Activated CD8-positive, alpha-beta memory T cell treated with anti-CD3 and anti-CD28 coated beads for 36 hours (primary cell): ENCODE results near the gene SLC9A6. TPM values are rescaled to one million over a fixed set of nuclear protein-coding genes. Genes with fewer than 3 reads are reported as not detected.

Experiments
- CTCF ChIA-PET: fragments of 350-600 bp; sonication (Branson Sonifier 250); formaldehyde crosslinking; loops from one replicate; lab custom pipeline; 2021; ENCODE audit warnings: antibody characterized with exemption; lab: Charles Lee
- POLR2A ChIA-PET: fragments of 350-600 bp; sonication (Branson Sonifier 250); formaldehyde crosslinking; loops from one replicate; lab custom pipeline; 2021; ENCODE audit warnings: antibody characterized with exemption; lab: Charles Lee
- total RNA-seq, 2 experiments: library from RNA; stranded (reverse); gene quantifications; one replicate each; pipeline ENCODE4 v1.2.3, GENCODE V29; 2021

SLC9A6 gene
- 10 to 100 TPM; 14.8 to 15.2 TPM for total RNA-seq

DNA sequence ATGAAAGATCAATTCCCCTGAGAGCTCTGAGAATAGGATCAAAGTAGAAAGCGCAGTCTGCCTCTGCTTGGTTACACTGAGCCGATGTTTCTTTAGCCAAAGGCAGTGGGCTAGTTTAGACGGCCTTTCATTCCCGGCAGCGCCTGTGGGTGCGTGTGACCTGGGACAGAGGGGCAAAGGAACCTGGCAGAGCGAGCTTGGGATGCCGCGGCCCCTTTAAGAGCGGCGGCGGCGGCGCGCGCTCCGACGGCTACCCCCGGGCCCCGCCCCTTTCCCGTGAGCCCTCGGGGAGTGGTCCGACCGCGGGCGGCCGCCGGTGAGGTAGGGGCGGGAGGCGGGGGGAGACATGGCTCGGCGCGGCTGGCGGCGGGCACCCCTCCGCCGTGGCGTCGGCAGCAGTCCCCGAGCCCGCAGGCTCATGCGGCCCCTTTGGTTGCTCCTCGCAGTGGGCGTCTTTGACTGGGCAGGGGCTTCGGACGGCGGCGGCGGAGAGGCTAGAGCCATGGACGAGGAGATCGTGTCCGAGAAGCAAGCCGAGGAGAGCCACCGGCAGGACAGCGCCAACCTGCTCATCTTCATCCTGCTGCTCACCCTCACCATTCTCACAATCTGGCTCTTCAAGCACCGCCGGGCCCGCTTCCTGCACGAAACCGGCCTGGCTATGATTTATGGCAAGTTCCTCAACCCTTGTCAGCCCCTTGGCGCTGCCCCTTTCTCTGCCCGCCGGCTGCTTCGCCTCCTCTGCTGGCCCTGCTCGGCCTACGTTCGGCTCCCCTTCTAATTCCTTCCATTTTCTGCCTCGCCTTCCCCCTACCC lies at the start of gene SLC9A6:
Gene SLC9A6 (plus strand): TSS at position 279 of the 816 bp plus-strand sequence. CDS start 224 bp downstream, at position 503.
- CTCF ChIA-PET: no interaction called here
- POLR2A ChIA-PET: no interaction called here

DNA sequence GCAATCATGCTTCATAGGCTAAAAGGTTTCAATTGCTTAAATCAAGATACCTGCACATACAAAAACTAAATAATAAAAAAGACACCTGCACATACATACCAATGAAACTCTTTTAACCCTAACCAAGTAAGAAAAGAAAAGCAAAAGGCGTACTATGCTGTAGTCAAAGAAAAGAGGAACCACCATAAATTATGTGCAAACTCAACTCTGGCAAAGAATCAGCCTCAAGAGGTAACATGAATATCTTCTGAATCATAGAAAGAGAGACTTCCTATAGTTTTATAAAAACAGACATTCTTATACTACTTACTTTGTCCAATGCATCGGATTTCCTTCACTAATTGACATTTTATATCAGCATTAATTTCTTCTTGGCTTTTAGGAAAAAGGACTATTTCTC lies 40.7 kb upstream of the SLC9A6 start:
- ChIA-PET POLR2A (no interaction called here), CTCF (no interaction called here)

DNA sequence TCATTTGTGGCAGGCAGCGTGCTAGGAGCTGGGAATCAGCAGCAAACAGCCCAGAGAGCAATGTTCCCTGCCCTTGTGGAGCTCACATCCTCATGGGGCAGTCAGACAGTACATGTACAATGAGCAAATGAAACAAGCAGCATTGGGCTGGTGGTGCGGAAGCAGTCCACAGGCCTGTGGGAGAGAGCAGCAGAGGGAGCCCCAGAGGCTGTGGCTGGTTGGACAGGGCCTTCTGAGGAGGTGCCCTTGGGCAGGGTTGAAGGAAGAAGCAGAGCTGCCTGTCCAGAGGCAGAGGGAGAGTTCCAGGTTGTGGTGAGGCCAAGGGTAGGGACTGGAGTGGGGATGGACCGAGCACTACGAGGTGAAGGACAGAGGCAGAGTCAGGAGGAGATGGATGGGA lies 33.9 kb upstream of the SLC9A6 start:
- CTCF ChIA-PET: no interaction called here
- POLR2A ChIA-PET: no interaction called here

DNA sequence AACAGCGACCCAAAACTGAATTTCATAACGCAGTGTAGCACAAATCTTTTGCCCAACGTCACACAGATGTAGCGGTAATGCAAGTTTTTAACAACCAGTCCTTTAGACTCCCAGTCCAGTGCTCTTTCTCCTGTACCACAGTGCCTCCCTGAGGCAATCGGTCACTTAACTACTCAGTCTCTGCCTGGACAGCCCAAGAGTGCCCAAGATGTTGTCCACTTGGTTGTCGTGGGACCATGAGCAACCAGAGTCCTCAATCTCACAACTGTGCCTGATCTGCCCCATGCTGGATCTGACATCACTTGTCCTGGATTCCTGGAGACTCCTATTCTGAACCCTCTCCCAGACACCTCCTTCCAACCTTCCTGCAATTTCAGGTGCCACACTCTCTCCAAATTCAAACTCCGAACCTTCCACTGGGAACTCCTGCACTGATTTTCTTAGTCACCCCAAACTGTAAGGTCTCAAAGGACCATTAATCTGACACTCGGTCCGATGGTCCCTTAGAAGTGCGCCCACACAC lies 12.1 kb upstream of the SLC9A6 start:
- POLR2A ChIA-PET: no interaction called here

DNA sequence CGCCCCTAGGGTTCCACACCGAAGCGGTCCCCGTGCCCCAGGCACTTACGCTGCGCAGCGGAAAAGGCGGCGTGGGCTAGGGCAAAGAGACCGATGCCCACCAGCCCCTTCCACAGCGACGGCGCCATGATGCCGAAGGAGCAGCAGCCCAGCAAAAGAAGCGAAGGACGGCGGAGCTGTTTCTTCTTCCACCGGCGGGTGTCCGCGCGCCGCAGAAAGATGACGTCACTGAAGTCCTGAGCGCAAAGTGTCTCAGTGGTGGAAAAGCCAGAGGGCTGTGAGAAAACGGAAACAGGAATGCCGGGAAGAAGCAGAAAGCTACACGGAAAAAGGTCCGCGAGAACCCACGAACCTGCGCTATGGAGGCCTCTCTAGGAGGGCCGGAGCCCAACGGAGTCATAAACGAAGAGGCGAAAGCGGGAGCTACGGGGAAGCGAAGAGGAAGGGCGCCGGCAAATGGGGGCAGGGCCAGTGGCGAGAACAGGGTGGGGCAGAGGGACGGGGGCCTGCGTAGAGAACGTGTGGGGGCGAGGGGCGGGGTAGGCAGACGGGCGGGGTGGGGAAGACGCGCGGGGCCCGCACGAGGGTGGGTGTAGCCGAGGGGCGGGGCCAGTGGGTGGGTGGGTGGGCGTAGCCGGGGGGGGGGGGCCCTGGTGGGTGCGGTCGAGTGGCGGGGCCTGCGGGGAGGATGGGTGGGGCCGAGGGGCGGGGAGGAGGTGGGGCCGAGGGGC lies 11.5 kb upstream of the SLC9A6 start, which contains the start of gene MMGT1:
Gene MMGT1 (minus strand): TSS at position 441 of the 731 bp plus-strand sequence. CDS start 313 bp downstream, at position 128.
- POLR2A ChIA-PET: interaction anchor here (0.6 kb wide), 2 partner anchors 12 to 80 kb away, joined by 3 read pairs; no protein-coding TSS in a partner anchor
- CTCF ChIA-PET: no interaction called here

More for the DNA sequence above, 12.1 kb upstream of the SLC9A6 start:
- CTCF ChIA-PET: no interaction called here

DNA sequence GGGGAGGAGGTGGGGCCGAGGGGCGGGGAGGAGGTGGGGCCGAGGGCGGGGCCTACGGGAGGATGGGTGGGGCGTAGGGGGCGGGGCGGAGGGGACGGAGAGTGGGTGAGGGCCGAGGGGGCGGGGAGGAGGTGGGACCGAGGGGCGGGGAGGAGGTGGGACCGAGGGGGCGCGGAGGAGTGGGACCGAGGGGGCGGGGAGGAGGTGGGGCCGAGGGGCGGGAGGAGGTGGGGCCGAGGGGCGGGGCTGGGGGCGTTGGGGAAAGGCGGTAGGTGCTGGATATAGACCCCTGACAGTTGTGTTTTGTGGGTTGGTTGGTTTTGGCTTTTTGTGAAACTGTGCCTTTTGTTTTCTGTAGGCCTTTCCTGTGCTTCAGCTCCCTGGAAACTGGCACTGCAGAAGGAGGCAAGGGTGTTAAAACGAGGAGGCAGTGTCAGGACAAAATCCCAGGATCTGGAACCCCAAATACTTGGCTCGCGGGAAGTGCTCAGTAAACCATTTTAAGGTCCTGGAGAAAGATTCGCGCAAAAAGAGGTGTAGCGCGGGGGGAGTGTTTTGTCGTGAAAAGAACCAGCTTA lies 10.9 kb upstream of the SLC9A6 start:
- CTCF ChIA-PET: no interaction called here
- POLR2A ChIA-PET: interaction anchor here (0.6 kb wide), 2 partner anchors 12 to 79 kb away, joined by 3 read pairs; no protein-coding TSS in a partner anchor

DNA sequence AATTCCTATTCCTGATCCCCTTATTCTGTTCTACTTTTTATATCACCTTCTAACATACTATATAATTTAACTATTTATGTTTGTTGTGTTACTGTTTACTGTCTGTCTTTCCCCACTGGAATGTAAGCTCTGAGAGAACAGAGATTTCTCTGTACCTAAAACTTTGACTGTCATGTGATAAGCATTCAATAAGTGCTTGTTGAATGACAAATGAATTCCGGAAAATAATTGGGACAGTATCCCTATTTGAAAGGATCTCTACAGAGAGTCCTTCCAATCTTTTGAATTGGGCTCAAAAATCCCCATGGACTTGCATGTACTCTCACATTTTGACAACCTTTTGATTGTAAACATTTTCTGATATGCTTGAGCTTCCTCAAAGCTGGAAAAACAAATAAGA lies 9.8 kb upstream of the SLC9A6 start:
- ChIA-PET CTCF (no interaction called here), POLR2A (no interaction called here)

DNA sequence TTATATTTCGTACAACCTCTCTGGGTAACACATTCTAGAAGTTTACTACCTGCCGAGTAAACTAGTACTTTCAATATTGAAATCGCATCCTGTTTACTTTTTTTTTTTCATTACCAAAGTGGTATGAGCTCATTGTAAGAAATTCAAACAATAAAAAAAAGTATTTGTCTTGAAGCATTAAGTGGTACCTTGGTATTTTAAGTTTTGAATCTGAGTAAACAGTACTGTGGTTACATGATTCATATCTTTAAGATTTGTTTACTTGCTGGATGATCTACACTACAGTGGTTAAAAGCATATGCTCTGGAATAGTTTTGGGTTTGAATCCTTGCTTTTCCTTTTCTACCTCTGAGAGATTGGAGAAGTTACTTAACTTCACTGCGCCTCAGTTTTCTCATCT lies 7.6 kb upstream of the SLC9A6 start:
- ChIA-PET POLR2A (no interaction called here), CTCF (no interaction called here)

DNA sequence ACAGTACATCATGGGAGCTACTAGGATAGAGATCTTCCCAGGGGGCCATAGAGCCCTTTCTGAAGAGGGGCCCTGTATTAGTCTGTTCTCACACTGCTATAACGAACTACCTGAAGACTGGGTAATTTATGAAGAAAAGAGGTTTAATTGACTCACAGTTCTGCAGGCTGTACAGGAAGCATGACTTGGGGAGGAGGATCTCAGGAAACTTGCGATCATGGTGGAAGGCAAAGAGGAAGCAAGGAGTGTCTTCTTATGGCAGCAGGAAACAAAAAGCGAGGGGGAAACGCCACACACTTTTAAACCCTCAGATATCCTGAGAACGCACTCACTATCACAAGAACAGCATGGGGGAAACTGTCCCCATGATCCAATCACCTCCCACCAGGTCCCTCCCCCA lies 4.2 kb upstream of the SLC9A6 start:
- CTCF ChIA-PET: no interaction called here
- POLR2A ChIA-PET: no interaction called here

DNA sequence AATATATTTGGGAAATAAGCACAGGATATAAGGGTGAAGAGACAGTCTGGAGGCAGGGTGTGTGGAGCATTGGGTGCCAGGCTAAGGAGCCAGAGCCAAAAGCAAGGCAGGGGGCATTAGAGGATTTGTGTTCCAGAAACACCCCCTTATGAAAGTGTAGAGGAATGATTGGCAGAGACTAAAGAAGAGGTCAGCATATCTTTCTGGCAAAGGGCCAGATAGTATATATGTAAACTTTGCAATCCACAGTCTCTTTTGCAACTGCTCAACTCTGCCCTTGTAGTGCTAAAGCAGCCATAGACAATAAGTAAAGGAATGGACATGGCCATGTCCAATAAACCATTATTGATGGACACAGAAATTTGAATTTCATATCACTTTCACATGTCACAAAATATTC lies 3.6 kb upstream of the SLC9A6 start:
- CTCF ChIA-PET: no interaction called here

DNA sequence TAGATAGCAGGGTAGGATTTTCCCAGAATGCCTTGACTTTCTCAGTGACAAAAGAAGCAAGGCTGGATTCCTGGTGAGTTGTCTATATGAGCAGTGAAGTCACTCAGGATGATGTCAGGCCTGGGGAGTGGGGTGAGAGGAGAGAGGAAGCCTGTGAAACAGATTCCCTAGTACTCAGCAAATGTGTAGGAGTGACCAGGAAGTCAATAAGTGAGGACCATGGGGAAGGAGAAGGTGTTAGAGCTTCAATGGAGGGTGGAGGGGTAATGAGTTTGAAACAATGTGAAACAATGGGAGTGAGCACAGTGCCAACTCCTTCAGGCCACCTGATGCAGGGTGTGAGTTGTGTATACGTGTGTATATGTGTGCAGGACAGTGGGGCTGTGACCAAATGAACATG lies 2.4 kb upstream of the SLC9A6 start:
- ChIA-PET CTCF (no interaction called here), POLR2A (no interaction called here)

More for the DNA sequence above, 3.6 kb upstream of the SLC9A6 start:
- POLR2A ChIA-PET: no interaction called here

DNA sequence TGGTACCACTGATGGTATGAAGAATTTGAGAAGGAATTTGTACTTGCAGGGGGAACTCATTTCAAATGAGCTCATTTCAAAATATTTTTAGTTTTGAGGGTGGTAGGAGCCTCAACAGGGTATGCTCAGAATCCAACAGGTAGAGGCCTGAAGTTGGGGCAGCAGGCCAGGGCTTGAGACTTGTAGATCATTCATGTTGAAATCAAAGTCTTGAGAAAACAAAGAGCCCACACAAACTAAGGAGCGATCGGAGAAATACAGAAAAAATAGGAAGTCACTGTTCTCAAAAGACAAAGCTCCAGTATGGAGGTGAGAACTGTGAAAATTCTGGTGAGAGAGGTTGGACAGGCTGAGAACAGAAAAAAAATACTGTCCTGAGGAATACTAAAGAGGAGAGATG lies 979 bp upstream of the SLC9A6 start:
- POLR2A ChIA-PET: no interaction called here
- CTCF ChIA-PET: no interaction called here

DNA sequence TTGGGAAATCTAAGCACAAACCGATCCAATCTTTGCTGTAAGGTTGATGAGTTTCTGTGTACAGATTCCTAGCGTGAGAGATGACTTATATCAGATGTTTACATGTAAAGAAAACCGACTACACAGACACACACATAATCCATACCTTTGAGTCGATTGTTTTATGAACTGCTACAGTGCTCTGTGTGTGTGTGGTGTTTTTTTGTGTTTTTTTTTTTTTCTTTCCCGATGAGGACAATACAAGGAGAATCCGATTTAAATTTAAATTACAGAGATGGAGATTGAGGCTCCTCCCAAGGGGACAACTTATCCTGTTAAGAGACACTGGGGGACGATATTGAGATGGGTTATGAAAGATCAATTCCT lies 461 bp upstream of the SLC9A6 start:
- ChIA-PET POLR2A (no interaction called here), CTCF (no interaction called here)

DNA sequence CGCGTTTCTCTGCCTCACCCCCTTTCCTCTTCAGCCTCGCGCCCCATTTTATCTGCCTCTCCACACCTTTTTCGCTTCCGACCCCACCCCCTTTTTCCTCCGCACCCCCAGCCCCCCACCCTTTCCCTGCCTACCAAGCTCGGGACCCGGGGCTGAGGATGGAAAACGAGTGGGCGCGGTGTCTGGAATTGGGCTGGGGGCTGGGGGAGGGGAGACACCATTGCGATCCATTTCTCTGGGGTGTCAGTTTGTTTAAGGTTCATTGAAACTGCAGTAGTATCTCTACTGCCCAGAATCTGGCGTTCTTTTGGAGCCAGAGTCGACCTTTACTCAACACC lies 707 bp downstream of the SLC9A6 start:
- CTCF ChIA-PET: no interaction called here
- POLR2A ChIA-PET: interaction anchor here (0.6 kb wide), 1 partner anchor 12 kb away, joined by 3 read pairs; the partner anchor contains the start of gene MMGT1

DNA sequence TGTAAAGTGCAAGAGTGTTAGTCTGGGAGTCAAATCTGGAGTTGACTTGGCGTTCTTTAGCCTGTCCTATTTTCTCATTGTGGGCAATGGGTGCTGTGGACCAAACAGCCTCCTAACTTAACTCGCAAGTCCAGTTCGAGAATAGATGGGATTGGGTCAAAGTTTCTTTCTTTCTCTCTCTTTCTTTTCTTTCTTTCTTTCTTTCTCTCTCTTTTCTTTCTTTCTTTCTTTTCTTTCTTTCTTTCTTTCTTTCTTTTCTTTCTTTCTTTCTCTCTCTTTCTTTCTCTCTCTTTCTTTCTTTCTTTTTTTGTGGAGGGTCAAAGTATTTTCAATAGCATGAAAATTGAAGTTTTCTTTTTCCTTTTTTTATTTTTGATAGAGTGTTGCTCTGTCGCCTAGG lies 3.0 kb downstream of the SLC9A6 start:
- CTCF ChIA-PET: no interaction called here
- POLR2A ChIA-PET: no interaction called here

DNA sequence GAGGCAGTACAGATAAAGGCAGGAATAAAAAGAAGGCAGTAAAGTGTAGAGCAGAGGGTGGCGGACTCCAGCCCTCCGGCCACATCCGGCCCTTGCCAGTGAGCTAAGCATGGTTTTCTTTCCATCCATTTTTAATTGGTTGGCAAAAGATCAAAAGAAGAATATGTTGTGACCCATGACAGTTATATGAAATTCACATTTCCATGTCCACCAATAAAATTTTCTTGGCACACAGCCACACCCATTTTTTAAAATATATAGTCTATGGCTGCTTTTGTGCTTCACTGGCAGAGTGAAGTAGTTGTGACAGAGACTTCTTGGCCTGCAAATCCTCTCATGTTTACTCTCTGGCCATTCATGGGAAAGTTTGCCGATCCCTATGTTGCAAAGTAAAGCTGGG lies 29.8 kb downstream of the SLC9A6 start:
- ChIA-PET POLR2A (no interaction called here), CTCF (no interaction called here)

DNA sequence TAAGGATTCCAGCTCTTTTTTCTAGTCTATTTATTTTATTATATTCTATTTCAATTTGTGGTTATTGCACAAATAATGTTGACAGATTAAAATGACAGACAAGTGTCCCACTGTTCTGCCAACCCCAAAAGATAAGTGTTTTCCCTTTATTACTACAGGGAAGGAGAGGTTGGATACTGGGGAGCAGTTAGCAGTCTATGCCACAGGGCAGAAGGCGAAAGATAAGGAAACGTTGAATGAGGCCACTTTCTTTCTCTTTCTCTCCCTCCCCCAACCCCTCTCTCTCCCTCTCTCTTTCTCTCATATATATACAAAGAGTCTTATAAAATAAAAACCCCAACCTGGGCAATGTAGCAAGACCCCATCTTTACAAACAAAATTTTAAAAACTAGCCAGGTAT lies 31.6 kb downstream of the SLC9A6 start:
- POLR2A ChIA-PET: interaction anchor here (0.6 kb wide), 1 partner anchor 15 kb away, joined by 3 read pairs; no protein-coding TSS in a partner anchor
- CTCF ChIA-PET: no interaction called here

DNA sequence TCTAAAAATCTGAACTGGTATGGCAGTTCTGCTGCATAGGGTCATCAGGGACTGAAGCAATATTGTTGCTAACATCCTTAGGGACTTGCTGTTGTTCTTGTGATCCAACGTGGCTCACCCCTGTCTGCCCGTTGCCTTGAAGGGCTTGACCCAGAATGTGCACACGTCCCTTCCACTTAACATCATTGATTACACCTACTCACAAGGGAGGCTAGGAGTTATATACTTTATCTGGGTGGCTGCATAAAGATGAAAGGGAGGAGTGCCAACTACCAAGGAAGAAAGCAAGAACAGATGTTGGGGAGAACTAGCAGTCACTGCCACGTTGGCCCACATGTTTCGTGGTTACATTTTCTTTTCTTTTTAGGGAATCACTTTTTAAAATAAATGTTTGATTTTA lies 34.0 kb downstream of the SLC9A6 start:
- ChIA-PET CTCF (no interaction called here), POLR2A (no interaction called here)

DNA sequence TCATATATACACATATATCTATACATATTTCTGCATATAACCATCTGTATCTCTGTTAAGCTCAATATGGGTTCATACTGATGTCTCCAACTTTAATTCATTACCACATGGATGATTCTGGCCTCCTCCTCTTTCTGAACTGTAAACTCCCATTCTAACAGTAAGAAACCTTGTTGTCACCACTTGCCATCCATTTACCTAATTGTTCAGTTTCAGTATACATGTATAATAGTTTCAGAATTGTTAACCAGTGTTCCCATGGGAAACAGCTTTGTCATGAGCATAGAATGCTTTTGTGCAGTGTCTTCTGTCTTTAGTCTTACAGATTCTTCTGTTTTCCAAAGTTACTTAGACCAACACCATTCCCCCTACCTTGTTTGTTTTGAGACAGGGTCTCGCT lies 35.9 kb downstream of the SLC9A6 start:
- POLR2A ChIA-PET: no interaction called here
- CTCF ChIA-PET: interaction anchor here (1.5 kb wide), 1 partner anchor 9 kb away, joined by 3 read pairs; no protein-coding TSS in a partner anchor

DNA sequence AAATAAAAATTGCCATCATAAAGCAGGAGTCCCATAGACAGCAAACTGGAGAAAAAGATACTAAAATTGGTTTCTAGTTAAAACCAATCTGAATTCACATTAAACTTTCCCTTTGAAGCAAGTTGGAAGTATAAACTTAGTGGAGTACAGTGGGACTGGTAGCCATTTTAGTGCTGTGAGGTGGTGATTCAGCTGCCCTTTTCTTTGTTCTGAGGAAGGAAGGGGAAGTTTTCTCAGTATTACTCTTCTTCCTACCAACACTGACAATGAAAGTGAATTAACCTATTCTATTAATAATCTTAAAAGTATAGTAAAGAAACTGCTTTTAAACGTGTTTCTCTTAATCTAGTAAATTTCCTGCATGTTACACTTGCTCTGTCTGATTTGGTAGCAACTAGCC lies 36.7 kb downstream of the SLC9A6 start:
- POLR2A ChIA-PET: no interaction called here
- CTCF ChIA-PET: interaction anchor here (0.6 to 1.5 kb wide), 2 partner anchors 9 to 10 kb away, joined by 3 read pairs; no protein-coding TSS in a partner anchor
